Mucosa of gallbladder (tissue), 1 donor: Measurements from ENCODE around the gene VPS39. TPM values are rescaled to one million over a fixed set of nuclear protein-coding genes. Genes with fewer than 3 reads are reported as not detected.

Experiments used
- DNase-seq: peaks from one replicate; pipeline ENCODE4 v3.0.0-alpha.2; 2020; ENCODE audit warnings: low spot score
- total RNA-seq: library from RNA; stranded (reverse); gene quantifications from one replicate; pipeline ENCODE4 v1.2.1, GENCODE V29; 2021
- donor health status: DM: no; HTN: no; CAD: no.

Gene VPS39
- total RNA-seq, 1 donor from 2014 or later = 75.1 TPM

GRCh38 chr15:42144841-42145375, 63.2 kb downstream of the VPS39 start:
- no peak for DNase-seq

- no peak for DNase-seq
Observed at GRCh38 chr15:42143866-42144625, 64.1 kb downstream of the VPS39 start.

- no peak for DNase-seq
Observed at GRCh38 chr15:42143356-42143755, 64.7 kb downstream of the VPS39 start.

- no peak for DNase-seq
Observed at GRCh38 chr15:42141795-42142667, 66.1 kb downstream of the VPS39 start.

GRCh38 chr15:42141246-42141645, 66.9 kb downstream of the VPS39 start:
- DNase-seq = no peak

GRCh38 chr15:42140383-42141070, 67.6 kb downstream of the VPS39 start:
- DNase-seq = no peak

GRCh38 chr15:42139596-42139995, 68.5 kb downstream of the VPS39 start:
- no peak for DNase-seq

- no peak for DNase-seq
Observed at GRCh38 chr15:42138968-42139386, 69.1 kb downstream of the VPS39 start.

- no peak for DNase-seq
Observed at GRCh38 chr15:42138411-42138810, 69.7 kb downstream of the VPS39 start.

GRCh38 chr15:42137461-42138261, 70.4 kb downstream of the VPS39 start:
- DNase-seq = no peak

- no peak for DNase-seq
Observed at GRCh38 chr15:42136513-42136912, 71.6 kb downstream of the VPS39 start.

- no peak for DNase-seq
Observed at GRCh38 chr15:42135351-42135750, 72.8 kb downstream of the VPS39 start.

- DNase-seq = no peak
Observed at GRCh38 chr15:42134617-42135245, 73.4 kb downstream of the VPS39 start.

GRCh38 chr15:42133886-42134502, 74.1 kb downstream of the VPS39 start:
- DNase-seq = no peak

GRCh38 chr15:42133356-42133755, 74.7 kb downstream of the VPS39 start:
- no peak for DNase-seq

GRCh38 chr15:42131826-42132806, 76.0 kb downstream of the VPS39 start:
- no peak for DNase-seq

GRCh38 chr15:42131006-42131405, 77.1 kb downstream of the VPS39 start:
- DNase-seq = no peak

- DNase-seq = no peak
Observed at GRCh38 chr15:42130246-42130986, 77.7 kb downstream of the VPS39 start.
